HG03354 (cell line): ENCODE measurements around the gene RHBDD2.
A peak's percentile ranks its signal among the peaks of the same experiment; 100 is the strongest.
"Not testable (repeated sequence)": the region's sequence is repeated elsewhere in the genome, so short reads cannot be mapped to it uniquely, and the experiment has no call there.

ENCODE experiments used
- ATAC-seq: cut with Tn5 transposase; IDR thresholded peaks from one replicate; pipeline ENCODE4 v1.9.1; 2021; ENCODE audit warnings: mild to moderate bottlenecking; ENCODE audit not compliant: unreplicated experiment, poor library complexity, severe bottlenecking

Gene RHBDD2

DNA sequence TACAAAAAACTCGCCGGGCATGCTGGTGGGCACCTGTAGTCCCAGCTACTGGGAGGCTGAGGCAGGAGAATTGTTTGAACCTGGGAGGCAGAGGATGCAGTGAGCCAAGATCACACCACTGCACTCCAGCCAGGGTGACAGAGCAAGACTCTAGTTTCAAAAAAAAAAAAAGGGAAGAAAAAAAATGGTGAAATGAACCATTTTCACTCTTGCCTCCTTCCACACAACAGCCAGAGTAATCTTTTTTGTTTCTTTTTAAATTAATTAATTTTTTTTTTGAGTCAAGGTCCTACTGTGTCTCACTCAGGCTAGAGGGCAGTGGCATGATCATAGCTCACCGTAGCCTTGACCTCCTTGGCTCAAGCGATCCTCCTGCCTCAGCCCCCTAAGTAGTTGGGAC lies 14.6 kb upstream of the RHBDD2 start:
- not testable (repeated sequence) for ATAC-seq

DNA sequence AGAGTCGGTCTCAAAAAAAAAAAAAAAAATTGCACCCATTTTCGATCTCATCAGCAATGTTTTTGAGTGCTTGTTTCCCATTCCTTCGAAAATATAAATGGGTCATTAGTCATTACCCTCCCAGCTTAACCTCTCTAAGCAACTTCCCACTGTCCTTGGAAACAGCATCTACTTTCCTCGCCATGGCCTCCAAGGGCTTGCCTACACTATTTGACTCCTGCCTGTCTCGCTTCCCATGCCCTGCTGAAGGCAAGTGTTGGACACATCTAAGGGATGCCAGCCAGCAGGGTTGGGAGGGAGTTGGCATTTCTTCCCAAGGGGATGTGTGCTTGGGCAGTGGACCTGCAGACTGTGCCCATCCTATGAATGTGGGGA lies 12.7 kb upstream of the RHBDD2 start:
- no peak for ATAC-seq

- ATAC-seq, result no peak
These were observed 12.1 kb upstream of the RHBDD2 start for GRCh38 chr7:75866489-75867389.

- no peak for ATAC-seq
These were observed 11.5 kb upstream of the RHBDD2 start for GRCh38 chr7:75867390-75867717.

DNA sequence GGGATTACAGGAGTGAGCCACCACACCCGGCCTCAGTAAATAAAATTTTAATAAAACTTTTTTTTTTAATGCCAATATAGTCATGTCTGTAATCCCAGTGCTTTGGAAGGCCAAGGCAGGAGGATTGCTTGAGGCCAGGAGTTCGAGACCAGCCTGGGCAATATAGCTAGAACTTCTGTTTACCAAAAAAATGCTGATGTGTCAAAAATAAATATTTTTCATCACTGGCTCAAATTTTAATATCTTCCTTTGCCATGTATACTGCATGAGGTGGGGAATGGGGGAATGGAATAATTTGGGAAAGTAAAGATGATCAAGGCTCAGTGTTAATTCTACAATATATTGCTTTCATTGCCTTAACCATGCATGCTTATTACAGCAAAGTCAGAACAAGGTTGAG lies 10.7 kb upstream of the RHBDD2 start:
- no peak for ATAC-seq

DNA sequence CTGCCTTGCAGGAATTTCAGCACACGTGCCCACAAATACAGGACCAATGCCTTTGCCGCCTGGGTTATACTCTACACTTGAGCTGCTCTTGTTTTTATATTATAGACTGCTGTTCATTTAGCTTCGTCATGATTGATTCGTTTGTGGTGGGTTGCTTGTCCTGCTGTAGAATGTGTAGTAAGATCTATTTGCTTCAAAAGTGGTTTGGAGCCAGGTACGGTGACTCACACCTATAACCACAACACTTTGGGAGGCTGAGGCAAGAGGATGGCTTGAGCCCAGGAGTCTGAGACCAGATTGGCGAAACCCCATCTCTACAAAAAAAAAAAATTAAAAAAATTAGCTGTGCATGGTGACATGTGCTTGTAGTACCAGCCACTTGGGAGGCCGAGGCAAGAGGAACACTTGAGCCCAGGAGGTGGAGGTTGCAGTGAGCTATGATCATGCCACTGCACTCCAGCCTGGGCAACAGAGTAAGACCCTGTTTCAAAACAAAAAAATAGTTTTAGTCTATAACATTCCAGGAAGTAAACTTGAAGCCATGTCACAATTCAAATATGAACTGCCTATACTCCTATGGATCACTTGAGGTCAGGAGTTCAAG lies 9.0 kb upstream of the RHBDD2 start:
- no peak for ATAC-seq

DNA sequence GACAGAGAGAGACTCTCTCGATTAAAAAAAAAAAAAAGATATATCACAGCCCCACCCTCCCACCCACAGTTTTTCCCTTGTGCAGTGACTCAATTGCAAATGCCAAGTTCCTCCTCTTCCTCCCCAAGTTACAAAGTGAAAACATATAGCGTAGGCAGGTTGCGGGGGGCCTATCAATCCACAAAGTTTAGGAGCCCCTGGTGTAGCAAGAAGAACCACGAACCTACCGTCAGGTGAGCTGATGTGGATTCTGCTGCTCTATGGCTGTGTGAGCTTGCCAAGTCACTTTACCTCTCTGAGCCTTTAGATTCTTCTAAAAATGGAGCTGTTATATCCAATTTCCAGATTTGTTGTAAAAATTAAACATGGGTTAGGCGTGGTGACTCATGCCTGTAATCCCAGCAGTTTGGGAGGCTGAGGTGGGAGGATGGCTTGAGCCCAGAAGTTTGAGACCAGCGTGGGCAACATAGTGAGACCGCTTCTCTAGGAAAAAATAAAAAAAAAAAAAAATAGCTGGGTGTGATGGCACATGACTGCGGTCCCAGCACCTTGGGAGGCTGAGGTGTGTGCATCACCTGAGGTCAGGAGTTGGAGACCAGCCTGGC lies 8.2 kb upstream of the RHBDD2 start:
- ATAC-seq, result no peak

DNA sequence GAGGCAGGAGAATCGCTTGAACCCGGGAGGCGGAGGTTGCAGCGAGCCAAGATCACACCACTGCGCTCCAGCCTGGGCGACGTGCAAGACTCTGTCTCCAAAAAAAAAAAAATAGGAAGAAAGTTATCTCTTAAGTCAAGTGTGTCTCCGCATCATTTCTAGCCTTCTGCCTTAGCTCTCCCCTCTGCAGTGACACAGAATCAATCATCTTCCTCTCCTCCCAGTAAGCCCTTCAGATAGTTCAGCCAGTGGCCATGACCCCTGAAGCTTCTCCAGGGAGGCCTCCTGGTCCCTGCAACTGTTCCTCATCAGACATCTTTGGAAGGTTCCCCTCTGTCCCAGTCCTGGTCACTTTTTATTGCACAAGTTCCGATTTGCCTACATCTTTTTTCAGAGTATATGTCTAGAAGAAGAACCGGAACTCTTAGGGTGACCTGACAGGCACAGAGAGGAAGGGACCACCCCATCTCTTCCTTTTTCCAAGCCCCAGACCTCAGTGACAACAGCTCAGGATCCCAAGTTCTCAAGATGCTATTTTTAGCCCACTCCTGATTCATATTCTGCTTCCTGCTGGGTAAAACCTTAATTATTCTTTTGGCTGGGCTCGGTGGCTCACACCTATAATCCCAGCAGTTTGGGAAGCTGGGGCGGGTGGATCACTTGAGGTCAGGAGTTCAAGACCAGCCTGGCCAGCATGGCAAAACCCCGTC lies 6.6 kb upstream of the RHBDD2 start:
- no peak for ATAC-seq

- ATAC-seq, result not testable (repeated sequence)
These were observed 4.7 kb upstream of the RHBDD2 start for GRCh38 chr7:75874180-75874579.

GRCh38 chr7:75875113-75876080 lies 3.4 kb upstream of the RHBDD2 start:
- no peak for ATAC-seq

- ATAC-seq, result no peak
These were observed 2.5 kb upstream of the RHBDD2 start for GRCh38 chr7:75876126-75876881.

GRCh38 chr7:75878312-75878768 lies 494 bp upstream of the RHBDD2 start:
- peak; percentile 49 for ATAC-seq

DNA sequence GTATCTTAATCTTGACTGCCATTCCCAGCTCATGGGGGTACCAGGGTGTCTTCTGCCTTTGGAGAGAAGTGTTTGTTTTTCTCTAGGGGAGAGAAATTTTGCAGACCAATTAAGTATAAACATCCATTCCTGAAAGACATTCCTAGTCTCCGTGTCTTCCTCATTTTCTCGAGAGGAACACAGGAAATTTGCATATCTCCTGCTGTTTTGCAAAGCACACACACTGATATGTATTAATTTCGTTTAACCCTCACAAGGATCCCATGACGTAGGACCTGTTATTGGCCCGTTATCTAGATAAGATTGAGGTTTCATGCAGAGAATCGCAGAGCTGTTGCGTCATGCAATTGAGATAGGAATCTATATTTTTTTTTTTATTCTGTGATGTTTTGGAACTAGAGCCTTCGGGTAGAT lies 944 bp downstream of the RHBDD2 start:
- no peak for ATAC-seq

DNA sequence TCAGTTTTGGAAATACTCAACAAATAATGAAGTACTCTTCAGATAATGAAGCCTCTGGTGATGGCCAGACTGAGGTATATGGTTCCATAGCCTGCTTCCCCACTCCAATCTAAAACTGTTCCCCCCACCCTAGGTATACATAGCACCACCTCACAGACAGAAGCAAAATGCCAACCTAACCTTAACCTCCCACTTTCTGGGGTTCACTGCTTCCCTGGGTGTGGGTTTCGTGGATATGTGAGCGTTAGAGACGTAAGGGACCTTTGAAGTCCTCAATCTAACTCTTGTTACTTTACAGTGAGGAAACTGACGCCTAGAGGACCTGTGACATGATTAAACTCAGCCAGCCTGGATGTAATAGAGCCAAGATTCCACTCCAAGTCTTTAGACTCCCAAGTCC lies 1.4 kb downstream of the RHBDD2 start:
- no peak for ATAC-seq

DNA sequence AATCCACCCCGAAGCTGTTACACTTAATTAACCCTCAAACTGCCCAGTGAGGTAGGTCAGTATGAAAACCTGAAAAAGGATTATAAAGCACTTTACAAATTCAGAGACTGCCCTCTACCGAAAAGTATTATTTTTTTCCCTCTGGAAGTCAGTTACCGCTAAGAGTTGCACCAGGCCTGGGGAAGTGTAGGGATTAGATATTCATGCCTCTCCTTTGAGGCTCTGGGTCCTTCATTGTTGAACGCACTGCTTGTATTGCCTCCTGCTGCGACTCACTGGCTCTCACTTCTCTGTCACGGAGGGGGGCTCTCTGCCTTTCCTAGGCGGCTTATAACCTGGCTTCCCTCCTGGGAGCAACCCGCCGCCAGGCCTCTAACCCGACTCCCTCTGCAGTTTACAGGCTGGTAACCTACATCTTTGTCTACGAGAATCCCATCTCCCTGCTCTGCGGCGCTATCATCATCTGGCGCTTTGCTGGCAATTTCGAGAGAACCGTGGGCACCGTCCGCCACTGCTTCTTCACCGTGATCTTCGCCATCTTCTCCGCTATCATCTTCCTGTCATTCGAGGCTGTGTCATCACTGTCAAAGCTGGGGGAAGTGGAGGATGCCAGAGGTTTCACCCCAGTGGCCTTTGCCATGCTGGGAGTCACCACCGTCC lies 2.7 kb downstream of the RHBDD2 start:
- ATAC-seq, result no peak

- not testable (repeated sequence) for ATAC-seq
These were observed 4.5 kb downstream of the RHBDD2 start for GRCh38 chr7:75883265-75883824.

- no peak for ATAC-seq
These were observed 5.6 kb downstream of the RHBDD2 start for GRCh38 chr7:75884476-75884875.

GRCh38 chr7:75885036-75885435 lies 6.2 kb downstream of the RHBDD2 start:
- no peak for ATAC-seq
